Measurements from ENCODE around the gene TMEM114.
"Not testable (repeated sequence)": the region's sequence is repeated elsewhere in the genome, so short reads cannot be mapped to it uniquely, and the experiment has no call there.

TMEM114 gene

GRCh38 chr16:8575399-8575798, 14.9 kb downstream of the TMEM114 start:
- no peak for DNase-seq (ENCODE audit: low spot score)

GRCh38 chr16:8572919-8573724, 17.2 kb downstream of the TMEM114 start:
- peak; percentile 57 for DNase-seq (ENCODE audit: low spot score)

- DNase-seq (ENCODE audit: low spot score): no peak
These were observed 18.0 kb downstream of the TMEM114 start for GRCh38 chr16:8572063-8572918.

GRCh38 chr16:8571061-8571596, 19.2 kb downstream of the TMEM114 start:
- DNase-seq (ENCODE audit: low spot score): no peak

- DNase-seq (ENCODE audit: low spot score): not testable (repeated sequence)
These were observed 19.9 kb downstream of the TMEM114 start for GRCh38 chr16:8570393-8570792.

DNA sequence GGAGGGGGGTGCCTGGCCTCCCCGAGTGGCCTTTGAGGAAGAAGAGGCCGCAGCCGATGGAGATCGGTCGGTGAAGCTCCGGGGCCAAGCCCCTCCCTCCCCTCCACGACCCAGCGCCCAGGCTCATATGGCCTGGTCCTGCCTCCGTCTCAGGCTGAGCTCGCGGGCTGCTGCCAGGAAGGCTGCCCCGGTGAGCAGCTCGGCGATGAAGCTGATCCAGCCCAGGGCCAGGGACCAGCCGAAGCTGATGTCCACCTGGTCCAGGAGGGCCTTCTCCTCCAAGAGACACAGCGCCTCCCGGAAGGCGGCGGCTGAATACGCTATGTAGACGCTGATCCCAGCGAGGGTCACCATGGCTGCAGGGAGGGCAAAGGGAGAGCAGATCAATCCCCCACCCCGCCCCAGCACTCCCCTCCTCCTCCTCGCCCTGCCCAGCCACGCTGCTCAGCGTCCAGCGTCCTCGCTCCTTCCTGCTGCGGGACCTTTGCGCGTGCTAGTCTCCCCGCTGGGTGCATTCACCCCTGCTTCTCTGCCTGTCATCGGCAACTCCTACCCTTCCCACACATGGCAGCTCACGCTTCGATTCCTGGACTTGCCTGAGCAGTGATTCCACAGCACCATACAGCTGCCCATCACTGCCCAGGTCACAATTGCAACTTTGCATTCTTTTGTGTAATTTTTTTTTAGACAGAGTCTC, 20.5 kb downstream of the TMEM114 start:
- no peak for DNase-seq (ENCODE audit: low spot score)

- peak; percentile 26 for DNase-seq (ENCODE audit: low spot score)
These were observed 22.1 kb downstream of the TMEM114 start for GRCh38 chr16:8568231-8568617.

DNA sequence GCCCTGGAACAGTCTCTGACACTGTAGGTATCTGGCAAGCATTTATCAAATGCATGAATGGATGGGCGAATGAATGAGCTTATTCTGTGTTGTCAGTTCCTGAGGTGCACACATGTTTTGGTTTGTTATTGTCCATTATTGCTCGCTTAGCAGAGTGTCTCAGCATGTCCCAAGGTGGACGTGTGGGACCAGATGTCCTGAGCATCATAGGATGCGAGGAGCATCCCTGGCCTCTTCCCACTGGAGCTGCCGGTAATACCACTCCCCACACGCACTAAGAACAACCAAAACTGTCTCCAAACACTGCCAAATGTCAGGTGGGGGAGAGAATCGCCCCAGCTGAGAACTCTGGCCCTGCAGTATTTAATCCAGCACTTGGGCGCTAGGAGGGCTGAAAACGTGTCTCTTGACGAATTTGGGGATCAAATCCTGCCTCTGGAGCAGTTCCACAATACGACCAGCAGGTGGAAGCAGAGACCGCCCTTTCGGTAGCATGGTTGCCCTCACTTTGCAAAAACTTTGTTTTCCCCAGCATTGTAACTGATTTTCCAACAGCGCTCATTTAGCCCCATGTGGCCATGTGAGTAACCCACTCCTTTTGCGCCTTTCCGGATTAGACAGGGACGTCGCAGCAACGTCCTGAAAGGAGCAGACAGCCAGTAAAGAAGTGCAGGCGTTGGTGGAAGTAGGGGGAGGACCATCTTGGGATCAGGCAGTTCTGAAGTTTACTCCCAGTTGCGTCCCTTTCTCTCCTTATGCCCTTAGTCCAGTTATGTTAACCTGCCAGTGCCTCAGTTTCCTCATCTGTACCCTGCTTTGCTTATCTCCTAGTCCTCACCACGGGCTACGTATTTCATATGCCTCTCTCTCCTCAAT, 22.7 kb downstream of the TMEM114 start:
- DNase-seq (ENCODE audit: low spot score): peak; percentile 97

DNA sequence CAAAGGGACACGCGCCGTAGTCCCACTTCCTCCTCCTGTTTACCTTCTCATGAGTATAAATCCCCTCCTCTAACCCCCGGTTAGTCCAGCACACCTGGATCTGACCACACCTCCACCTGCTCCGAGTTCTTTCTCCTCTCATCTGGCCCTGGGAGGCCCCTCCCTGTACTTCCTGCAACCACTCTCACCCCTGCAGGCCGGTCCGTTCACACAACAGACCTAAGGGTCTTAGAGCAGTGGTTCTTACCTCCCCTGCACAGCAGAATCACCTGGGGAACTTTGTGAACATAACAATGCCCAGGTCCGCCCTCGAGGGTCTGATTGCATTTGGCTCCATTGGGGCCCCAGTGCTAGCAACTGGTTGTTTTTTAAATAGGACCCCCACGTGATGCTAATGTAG, 24.8 kb downstream of the TMEM114 start:
- peak; percentile 51 for DNase-seq (ENCODE audit: low spot score)

DNA sequence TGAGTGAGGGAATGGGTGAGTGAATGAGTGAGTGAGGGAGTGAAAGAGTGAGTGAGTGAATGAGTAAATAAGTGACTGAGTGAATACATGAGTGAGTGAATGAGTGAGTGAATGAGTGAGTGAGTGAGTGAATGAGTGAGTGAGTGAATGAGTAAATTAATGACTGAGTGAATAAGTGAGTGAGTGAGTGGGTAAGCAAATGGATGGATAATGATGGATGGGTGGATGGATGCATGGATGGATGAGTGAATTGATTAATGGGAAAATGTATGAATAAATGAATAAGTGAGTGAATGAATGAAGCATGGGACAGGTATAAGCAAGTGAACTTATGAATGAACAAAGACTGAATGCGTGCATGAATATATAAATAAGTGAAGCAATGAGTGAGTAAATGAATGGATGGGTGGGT, 25.4 kb downstream of the TMEM114 start:
- DNase-seq (ENCODE audit: low spot score): no peak

GRCh38 chr16:8563944-8564540, 26.3 kb downstream of the TMEM114 start:
- not testable (repeated sequence) for DNase-seq (ENCODE audit: low spot score)

DNA sequence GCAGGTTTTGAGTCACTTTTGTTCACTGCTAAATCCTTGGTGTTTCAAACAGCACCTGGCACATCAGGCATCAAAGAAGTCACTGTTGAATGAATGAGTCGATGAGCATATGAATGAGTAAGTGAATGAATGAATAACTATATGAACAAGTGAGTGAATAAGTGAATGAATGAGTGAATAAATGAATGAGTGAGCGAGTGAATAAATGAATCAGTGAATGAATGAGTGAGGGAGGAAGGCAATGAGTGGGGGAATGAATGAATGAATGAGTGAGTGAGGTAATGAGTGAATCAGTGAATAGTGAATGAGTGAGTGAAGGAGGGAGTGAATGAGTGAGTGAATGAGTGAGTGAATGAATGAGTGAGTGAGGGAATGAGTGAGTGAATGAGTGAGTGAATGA, 28.8 kb downstream of the TMEM114 start:
- no peak for DNase-seq (ENCODE audit: low spot score)

- no peak for DNase-seq (ENCODE audit: low spot score)
These were observed 34.9 kb downstream of the TMEM114 start for GRCh38 chr16:8555400-8555799.

- DNase-seq (ENCODE audit: low spot score): no peak
These were observed 35.4 kb downstream of the TMEM114 start for GRCh38 chr16:8554881-8555280.

DNA sequence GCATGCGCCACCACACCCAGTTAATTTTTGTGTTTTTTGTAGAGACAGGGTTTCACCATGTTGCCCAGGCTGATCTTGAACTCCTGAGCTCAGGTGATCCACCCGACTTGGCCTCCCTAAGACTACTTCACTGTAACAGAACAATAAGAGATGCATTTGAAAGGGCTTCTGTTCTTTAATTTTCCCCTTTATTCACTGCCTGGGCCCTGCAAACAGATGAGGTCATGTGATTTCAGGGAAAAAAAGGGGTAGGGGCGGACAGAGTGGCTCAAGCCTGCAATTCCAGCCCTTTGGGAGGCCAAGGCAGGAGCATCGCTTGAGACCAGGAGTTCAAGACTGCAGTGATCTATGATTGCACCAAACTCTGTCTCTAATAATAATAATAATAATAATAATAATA, 36.3 kb downstream of the TMEM114 start:
- no peak for DNase-seq (ENCODE audit: low spot score)

- DNase-seq (ENCODE audit: low spot score): no peak
These were observed 37.7 kb downstream of the TMEM114 start for GRCh38 chr16:8552487-8553221.

- no peak for DNase-seq (ENCODE audit: low spot score)
These were observed 38.7 kb downstream of the TMEM114 start for GRCh38 chr16:8551388-8552332.

- no peak for DNase-seq (ENCODE audit: low spot score)
These were observed 39.5 kb downstream of the TMEM114 start for GRCh38 chr16:8550728-8551387.

All from NAMALWA (cell line).